Kidney (tissue), 14 donors: ENCODE data around the gene HOXD9. TPM values are rescaled to one million over a fixed set of nuclear protein-coding genes. Genes with fewer than 3 reads are reported as not detected.
A peak's percentile ranks its signal among the peaks of the same experiment; 100 is the strongest.

ENCODE experiments used
- DNase-seq, 5 donors: peaks; one replicate each; pipeline ENCODE4 v3.0.0-alpha.2; 2013 to 2020
- FAIRE-seq: peaks from 2 replicates; lab custom pipeline; 2012; peaks lifted over from hg19 to GRCh38; lab: Jason Lieb, UNC
- H3K27ac ChIP-seq, 2 donors: one replicate each; pipeline ENCODE4 v1.7.0; 2013; ENCODE audit warnings: low read depth in 2 of 2, low read length in 2 of 2, inconsistent platforms in 1 of 2
- H3K27me3 ChIP-seq: one replicate; pipeline ENCODE4 v1.7.1; 2013; ENCODE audit warnings: low read length, inconsistent platforms; ENCODE audit not compliant: control insufficient read depth, insufficient read depth
- H3K36me3 ChIP-seq, 3 donors: one replicate each; pipeline versions ENCODE4 v1.7.0 to v1.7.1; 2013; ENCODE audit warnings: low read length in 3 of 3, control low read depth in 1 of 3, inconsistent platforms in 1 of 3; ENCODE audit not compliant: insufficient read depth in 3 of 3, control insufficient read depth in 2 of 3
- H3K4me1 ChIP-seq, 3 donors: one replicate each; pipeline versions ENCODE4 v1.7.0 to v1.7.1; 2013; ENCODE audit warnings: low read length in 3 of 3, inconsistent platforms in 1 of 3, low read depth in 1 of 3; ENCODE audit not compliant: control insufficient read depth in 2 of 3, insufficient read depth in 2 of 3
- H3K4me3 ChIP-seq, 3 donors: one replicate each; pipeline versions ENCODE4 v1.7.0 to v1.8.1; 2013; ENCODE audit warnings: low read length in 3 of 3, control low read depth in 1 of 3, inconsistent platforms in 1 of 3
- H3K9ac ChIP-seq, 3 donors: one replicate each; pipeline versions ENCODE4 v1.7.0 to v1.7.1; 2013; ENCODE audit warnings: low read length in 3 of 3, control low read depth in 1 of 3, inconsistent platforms in 1 of 3
- H3K9me3 ChIP-seq, 3 donors: one replicate each; pipeline versions ENCODE4 v1.7.0 to v1.7.1; 2013; ENCODE audit warnings: low read length in 3 of 3, control low read depth in 1 of 3, inconsistent platforms in 1 of 3; ENCODE audit not compliant: control insufficient read depth in 2 of 3, insufficient read depth in 1 of 3
- intact Hi-C: fragments of 100-400 bp; cut with DNase I; formaldehyde crosslinking; loops from one replicate; pipeline ENCODE4 v1.11.1; 2022
- polyA plus RNA-seq: library from polyadenylated mRNA; stranded (reverse); fragments of 350-450 nt; fragmentation: Illumina TruSeq; extraction: RNeasy Lipid Tissue Mini Kit (QIAGEN cat#74804); gene quantifications from one replicate; pipeline ENCODE4 v1.2.3, GENCODE V29; 2014; ENCODE audit warnings: low read depth, low replicate concordance; ENCODE audit not compliant: insufficient read depth
- total RNA-seq: library from RNA; stranded (reverse); fragmentation: NEBNext Ultra II Directional; extraction: Animal tissue kit (Norgen Biotek cat#: 25700); gene quantifications from one replicate; pipeline ENCODE4 v1.2.1, GENCODE V29; 2021
- TF ChIP-seq, protein P1 (sequence below): IDR thresholded peaks from 3 replicates; pipeline ENCODE4 v1.5.1; 2012; ENCODE audit warnings: mild to moderate bottlenecking, moderate library complexity, borderline replicate concordance; ENCODE audit not compliant: insufficient read depth; ENCODE audit errors: extremely low read depth
- donor health status: control.
- donor health status: control.
- donor health status: control.
- donor health status: control.
- donor health status: control.
- donor health status: DM: yes; HTN: yes; CAD: no.
- donor health status: Normal renal cell carcinoma (clear cell type).

HOXD9 gene
- total and polyA plus RNA-seq, 2 donors from 2014 or later = 36.4 to 36.5 TPM

DNA sequence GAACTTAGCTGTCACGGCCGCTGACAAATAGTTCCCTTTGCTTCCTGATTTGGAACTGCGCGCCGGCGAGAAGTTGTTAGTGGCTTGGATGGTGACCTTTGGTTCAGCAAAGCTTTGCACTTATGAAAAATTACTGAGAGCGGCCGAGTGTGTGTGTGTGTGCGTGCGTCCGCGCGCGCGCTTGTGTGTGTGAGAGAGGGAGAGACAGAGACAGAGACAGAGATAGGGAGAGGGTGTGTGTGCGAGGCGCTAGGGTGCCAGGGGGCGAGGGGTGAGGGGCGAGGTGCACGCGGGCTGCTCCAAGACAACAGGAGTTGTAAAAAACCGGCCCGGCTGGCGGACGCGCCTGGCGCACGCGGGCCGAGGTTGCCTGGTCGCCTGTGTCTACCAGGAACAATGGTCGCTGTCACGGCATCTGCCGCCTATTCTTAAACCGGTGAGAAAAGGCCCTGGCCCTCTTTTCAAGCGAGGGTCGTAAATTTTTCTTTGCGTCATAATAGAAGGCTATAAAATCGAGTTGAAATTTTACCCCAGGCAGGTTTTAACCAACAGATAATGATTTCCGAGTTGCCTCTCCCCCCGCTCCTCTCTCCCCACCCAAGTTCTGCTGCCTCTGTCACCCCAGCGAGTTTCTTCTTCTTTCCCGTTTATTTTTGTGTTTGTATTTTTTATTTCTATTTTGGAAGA, 35.1 kb downstream of the HOXD9 start:
- FAIRE-seq (no peak), DNase-seq (peak; percentile 81 to 91 (median 86))
- peak overlapping the region; percentile 45 to 67 (median 49) for H3K4me3 ChIP-seq
- intact Hi-C loops = no loop called here
- peak overlapping the region; percentile 77 to 92 for H3K27ac ChIP-seq
- TF ChIP-seq, protein P1, sequence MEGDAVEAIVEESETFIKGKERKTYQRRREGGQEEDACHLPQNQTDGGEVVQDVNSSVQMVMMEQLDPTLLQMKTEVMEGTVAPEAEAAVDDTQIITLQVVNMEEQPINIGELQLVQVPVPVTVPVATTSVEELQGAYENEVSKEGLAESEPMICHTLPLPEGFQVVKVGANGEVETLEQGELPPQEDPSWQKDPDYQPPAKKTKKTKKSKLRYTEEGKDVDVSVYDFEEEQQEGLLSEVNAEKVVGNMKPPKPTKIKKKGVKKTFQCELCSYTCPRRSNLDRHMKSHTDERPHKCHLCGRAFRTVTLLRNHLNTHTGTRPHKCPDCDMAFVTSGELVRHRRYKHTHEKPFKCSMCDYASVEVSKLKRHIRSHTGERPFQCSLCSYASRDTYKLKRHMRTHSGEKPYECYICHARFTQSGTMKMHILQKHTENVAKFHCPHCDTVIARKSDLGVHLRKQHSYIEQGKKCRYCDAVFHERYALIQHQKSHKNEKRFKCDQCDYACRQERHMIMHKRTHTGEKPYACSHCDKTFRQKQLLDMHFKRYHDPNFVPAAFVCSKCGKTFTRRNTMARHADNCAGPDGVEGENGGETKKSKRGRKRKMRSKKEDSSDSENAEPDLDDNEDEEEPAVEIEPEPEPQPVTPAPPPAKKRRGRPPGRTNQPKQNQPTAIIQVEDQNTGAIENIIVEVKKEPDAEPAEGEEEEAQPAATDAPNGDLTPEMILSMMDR = no peak
- peaks cover 0 to 12% (median 4%) of the 10 kb centered on the region in 3 donors for H3K4me1 ChIP-seq
- no peaks in the 10 kb centered on the region for H3K27me3 ChIP-seq
- no peaks in the 10 kb centered on the region for H3K9me3 ChIP-seq
- peak overlapping the region in 2 of 3 donors; percentile 43 to 77 for H3K9ac ChIP-seq
- peaks cover 2 to 10% (median 6%) of the 10 kb centered on the region in 3 donors for H3K36me3 ChIP-seq

DNA sequence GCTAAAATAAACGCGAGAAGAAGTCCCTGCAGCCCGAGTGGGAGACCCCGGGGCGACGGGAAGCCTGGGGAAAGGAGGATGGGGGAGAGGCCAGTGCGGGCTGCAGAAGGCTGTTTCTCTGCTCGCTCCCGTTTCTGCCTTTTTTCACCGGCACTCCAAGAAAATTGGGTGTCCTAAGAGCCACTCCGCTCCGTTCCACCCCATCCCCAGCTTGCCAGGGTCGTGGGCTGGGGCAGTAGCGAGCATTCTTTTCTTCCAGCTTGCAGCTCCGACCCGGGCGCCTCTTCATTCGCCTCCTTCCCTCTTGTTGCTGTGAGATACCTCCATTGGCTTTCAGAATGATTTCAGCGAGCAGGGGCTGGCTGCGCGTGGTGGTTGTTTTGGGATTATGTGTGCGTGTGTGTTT, 35.7 kb downstream of the HOXD9 start:
- peak overlapping the region; percentile 77 to 92 for H3K27ac ChIP-seq
- peaks cover 0 to 12% (median 4%) of the 10 kb centered on the region in 3 donors for H3K4me1 ChIP-seq
- H3K9ac ChIP-seq = peak overlapping the region; percentile 10 to 77 (median 33)
- FAIRE-seq (no peak), DNase-seq (peak in 3 of 5 donors; percentile 80 to 85 (median 82))
- TF ChIP-seq, protein P1 = no peak
- intact Hi-C loops = no loop called here
- no peaks in the 10 kb centered on the region for H3K27me3 ChIP-seq
- peak overlapping the region; percentile 44 to 67 (median 45) for H3K4me3 ChIP-seq
- peaks cover 2 to 10% (median 6%) of the 10 kb centered on the region in 3 donors for H3K36me3 ChIP-seq
- no peaks in the 10 kb centered on the region for H3K9me3 ChIP-seq

DNA sequence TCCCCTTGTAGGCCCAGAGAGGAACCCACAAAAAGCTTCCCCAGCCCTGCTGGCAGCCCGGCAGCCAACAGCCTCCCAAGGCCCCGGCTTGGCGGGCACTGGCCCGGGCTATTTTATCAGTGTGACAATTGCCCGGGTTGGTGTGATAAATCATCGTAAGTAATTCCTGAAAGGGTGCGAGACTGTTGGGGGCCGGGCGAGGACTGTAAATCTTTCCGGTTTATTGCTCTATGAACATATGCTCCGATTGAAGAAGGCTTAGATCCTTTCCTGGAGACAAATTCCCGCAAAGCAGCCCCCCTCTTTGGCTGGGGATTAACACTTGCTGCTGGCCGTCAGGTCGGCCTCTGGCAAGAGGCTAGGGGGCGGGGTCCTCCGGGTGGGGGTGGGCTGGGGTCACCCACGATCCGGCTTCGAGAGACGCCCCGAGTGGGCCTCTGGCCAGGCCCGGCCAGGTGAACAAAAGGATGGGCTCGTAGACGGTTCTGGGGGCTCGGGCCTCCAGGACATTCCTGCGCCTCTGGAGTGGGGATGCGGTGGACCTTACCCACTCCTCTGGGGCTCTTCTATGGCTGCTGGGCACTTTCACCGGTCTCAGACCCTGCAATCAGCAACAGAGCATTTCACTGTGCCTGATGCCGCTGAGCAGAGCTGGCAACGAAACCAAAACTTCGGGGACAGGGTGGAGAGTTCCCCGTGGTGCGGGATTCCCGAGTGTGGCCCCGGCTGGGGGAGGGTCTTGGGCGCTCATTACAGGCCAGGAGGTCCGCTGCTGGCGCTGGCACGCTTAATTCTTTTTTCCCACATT, 36.5 kb downstream of the HOXD9 start:
- Histone ChIP-seq H3K27me3 (no peaks in the 10 kb centered on the region), H3K9me3 (no peaks in the 10 kb centered on the region), H3K27ac (peak overlapping the region; percentile 90 to 95), H3K4me1 (peaks cover 0 to 8% (median 4%) of the 10 kb centered on the region in 3 donors), H3K4me3 (peak overlapping the region in 2 of 3 donors; percentile 38 to 67), H3K36me3 (peaks cover 2 to 8% (median 6%) of the 10 kb centered on the region in 3 donors), H3K9ac (peak overlapping the region in 2 of 3 donors; percentile 54 to 67)
- DNase-seq (peak in 4 of 5 donors; percentile 87 to 94 (median 92)), FAIRE-seq (no peak)
- intact Hi-C loops = no loop called here
- TF ChIP-seq, protein P1 = no peak
